Anterior cingulate cortex (tissue), 58 donors: ENCODE measurements around the gene LIN54.
"Not testable (repeated sequence)": the region's sequence is repeated elsewhere in the genome, so short reads cannot be mapped to it uniquely, and the experiment has no call there.

ENCODE experiments used
- DNase-seq, 58 donors: peaks; one replicate each; lab custom pipeline; 2025; lab: John Stamatoyannopoulos, UW

Gene LIN54

GRCh38 chr4:83012687-83013419 lies 2.2 kb upstream of the LIN54 start:
- peak; percentile 87 to 99 (median 98) for DNase-seq

DNA sequence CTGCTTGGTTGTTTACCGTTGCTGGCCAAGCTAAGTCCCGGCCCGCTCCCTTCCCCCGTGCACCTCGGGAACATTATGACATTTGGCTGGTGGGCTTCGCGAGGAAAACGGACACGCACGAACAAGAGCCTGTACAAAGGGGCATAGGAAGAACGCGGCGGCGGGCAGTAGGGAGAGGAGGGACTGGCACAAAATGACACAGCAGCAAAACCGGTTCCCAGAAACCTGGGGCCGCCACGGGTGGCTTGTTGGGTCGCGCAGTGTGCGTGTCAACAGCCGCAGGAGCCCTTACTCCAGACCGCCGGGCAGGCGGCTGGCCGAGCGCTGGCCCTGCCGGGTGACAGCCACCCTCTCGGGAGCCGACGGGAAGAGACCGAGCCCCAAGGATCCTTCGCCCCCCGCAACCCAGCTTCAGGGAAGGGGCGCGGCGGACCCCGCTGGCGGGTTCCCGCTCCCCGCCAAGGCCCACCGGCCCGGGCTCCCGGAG lies 1.6 kb upstream of the LIN54 start:
- peak in 43 of 58 donors; percentile 2 to 73 (median 35) for DNase-seq

GRCh38 chr4:83011689-83012199 lies 1.1 kb upstream of the LIN54 start:
- DNase-seq, result peak in 1 of 58 donors; percentile 49

- peak in 10 of 58 donors; percentile 16 to 58 (median 39) for DNase-seq
Measured at GRCh38 chr4:83010111-83010521, 507 bp downstream of the LIN54 start.

- no peak for DNase-seq
Measured at GRCh38 chr4:83009529-83009928, 1.1 kb downstream of the LIN54 start.

- DNase-seq, result not testable (repeated sequence)
Measured at GRCh38 chr4:83003044-83003791, 7.4 kb downstream of the LIN54 start.

- DNase-seq, result no peak
Measured at GRCh38 chr4:83002329-83002728, 8.3 kb downstream of the LIN54 start.

- DNase-seq, result no peak
Measured at GRCh38 chr4:82998898-82999297, 11.7 kb downstream of the LIN54 start.

DNA sequence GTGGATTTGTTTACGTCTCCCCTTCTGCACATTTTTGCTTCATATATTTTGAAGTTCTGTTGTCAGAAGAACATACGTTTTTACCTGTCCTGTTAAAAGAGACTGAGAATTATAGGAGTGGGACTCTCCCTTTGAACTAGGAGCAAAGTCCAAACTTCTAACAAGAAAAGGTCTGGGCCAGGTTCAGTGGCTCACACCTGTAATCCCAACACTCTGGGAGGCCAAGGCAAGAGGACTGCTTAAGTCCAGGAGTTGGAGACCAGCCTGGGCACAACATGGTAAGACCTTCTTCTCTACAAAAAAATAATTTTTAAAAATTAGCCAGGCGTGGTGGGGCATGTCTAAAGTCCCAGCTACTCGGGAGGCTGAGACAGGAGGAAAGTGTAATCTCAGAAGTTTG lies 15.8 kb downstream of the LIN54 start:
- DNase-seq, result no peak

DNA sequence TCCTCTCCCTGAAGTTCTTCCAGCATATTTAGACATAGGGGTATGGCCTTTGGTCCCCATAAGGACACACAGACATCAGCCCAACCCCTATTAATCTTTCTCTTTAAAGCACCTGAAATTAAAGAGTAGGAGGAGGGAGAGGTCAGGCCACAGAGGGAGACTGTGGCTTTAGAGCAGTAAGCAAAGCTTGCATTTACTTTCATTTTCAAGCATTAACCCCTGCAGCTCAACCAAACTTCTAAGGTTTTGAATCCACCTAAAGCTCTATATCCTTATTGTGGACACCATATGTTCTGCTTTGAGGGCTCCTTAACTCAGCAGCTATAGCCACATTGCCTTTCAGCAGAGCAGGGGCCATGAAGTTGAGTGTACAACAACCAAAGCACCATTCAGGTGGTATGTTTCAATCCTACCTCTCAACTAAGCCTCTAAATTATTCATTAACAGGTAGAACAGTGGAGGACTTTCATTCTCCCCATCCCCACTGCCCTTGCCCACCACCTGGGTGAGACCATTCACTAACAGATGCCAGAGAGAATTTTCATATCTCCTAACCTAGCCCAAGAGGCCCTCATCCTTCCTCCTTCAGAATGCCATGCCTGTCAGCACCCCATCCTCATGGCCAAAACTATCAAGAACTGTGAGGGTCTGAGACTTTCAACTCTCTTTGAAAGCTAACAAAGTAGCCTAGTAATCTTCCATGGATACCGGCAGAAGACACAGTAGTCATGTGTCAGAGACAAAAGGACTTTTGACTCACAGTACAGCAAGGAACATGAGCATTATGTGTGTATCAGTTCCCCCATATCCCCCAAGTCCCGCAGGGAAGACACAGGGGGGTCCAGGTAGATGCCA lies 20.8 kb downstream of the LIN54 start:
- DNase-seq, result no peak

DNA sequence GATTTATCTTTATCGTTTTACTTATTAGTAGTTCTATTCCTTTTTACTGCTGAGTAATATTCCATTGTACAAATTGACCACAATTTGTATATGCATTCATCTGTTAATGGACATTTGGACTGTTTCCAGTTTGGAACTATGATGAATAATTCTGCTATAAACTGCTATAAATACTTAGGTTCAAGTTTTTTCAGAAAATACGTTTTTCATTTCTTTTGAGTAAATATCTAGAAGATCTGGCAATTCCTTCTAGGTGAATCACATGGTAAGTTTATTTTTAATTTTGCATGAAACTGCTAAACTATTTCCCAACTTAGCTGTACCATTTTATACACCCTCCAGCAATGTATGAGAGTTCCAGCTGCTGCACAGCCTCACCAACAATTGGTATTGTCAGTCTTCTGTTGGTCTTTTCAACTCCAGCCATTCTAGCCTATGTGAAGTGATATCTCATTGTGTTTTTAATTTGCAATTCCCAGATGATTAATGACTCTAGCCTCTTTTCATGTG lies 22.2 kb downstream of the LIN54 start:
- DNase-seq, result no peak

GRCh38 chr4:82987519-82987918 lies 23.1 kb downstream of the LIN54 start:
- not testable (repeated sequence) for DNase-seq

- no peak for DNase-seq
Measured at GRCh38 chr4:82984459-82984858, 26.2 kb downstream of the LIN54 start.

GRCh38 chr4:82983444-82983843 lies 27.2 kb downstream of the LIN54 start:
- no peak for DNase-seq

DNA sequence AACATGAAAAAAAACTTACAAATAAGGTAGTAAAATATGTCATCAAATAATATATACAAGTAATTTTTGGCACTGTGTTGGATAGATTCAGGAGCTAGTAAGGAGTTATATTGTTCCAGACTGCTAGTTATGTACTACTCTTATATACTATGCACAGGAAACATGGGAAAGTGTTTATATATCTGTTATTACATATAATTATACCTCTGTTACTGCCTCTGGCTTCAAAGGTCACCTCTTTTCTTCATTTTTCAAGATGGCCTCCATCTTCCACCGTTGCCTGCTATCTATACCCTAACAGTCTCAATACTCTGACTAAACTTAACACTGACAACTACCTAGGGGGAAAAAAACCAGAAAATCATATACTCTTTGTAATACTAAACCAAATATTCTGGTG lies 29.5 kb downstream of the LIN54 start:
- no peak for DNase-seq

- DNase-seq, result no peak
Measured at GRCh38 chr4:82975792-82976191, 34.8 kb downstream of the LIN54 start.

- DNase-seq, result no peak
Measured at GRCh38 chr4:82969414-82969813, 41.2 kb downstream of the LIN54 start.

DNA sequence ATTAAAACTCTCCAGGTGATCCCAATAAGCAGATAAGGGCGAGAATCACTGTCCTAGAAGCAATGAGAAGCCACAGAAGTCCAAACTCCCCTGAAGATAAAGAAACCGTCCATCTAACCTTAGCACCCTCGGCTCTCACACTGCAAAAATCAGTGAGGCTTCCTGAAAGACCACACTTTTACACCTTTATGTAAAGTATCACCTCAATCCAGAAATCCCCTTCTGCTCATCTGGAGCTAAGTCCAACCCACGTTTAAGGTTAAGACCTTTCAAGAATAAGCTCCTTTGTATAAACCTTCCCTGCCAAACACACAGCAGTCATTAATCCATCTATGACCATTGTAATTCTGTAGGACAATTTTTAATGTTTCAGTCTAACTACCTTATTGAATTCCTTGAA lies 41.7 kb downstream of the LIN54 start:
- no peak for DNase-seq

DNA sequence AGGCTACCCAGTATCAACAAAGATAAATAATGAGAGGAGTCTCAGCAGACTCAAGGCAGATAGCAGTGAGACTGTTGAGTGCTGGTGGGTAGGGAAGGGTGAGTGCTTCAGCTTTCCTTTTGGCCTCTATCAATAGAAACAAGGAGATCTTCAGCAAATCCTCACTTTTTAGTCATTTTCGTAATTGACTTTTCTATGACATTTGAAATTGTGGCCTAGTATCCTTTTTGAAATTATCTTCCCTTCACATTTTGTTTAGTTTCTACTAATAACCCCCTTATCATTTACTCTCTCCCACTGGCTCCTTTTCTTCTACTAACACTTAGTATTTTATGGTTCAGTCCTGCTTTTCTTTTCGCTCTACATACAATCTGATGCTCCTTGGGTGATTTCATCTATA lies 44.9 kb downstream of the LIN54 start:
- no peak for DNase-seq

GRCh38 chr4:82957045-82957444 lies 53.6 kb downstream of the LIN54 start:
- DNase-seq, result no peak
